HepG2 (cell line): ENCODE measurements around the gene FAT1. TPM values are rescaled to one million over a fixed set of nuclear protein-coding genes. Genes with fewer than 3 reads are reported as not detected.

Experiments used
- ELF3 ChIP-seq: IDR thresholded peaks from 2 replicates; pipeline ENCODE4 v1.6.1; 2016; ENCODE audit warnings: missing genetic modification reagents, missing compliant biosample characterization
- KAT8 ChIP-seq: IDR thresholded peaks from 2 replicates; pipeline ENCODE4 v1.6.1; 2016; ENCODE audit warnings: missing genetic modification reagents, missing compliant biosample characterization
- NFATC3 ChIP-seq: sonication (generic); formaldehyde crosslinking; IDR thresholded peaks from 2 replicates; pipeline ENCODE4 v1.5.1; 2020; ENCODE audit warnings: mild to moderate bottlenecking, missing genetic modification reagents
- NFE2L2 ChIP-seq: fragments of 150-350 bp; IDR thresholded peaks from 2 replicates; pipeline ENCODE4 v1.6.1; 2014; ENCODE audit warnings: low read length
- SMC3 ChIP-seq: IDR thresholded peaks from 2 replicates; pipeline ENCODE4 v1.6.1; 2011; ENCODE audit warnings: low read length, improper control_type of control experiment
- ZNF720 ChIP-seq: sonication (generic); formaldehyde crosslinking; IDR thresholded peaks from 2 replicates; pipeline ENCODE4 v1.4.0; 2020; ENCODE audit warnings: missing genetic modification reagents
- ZNF878 ChIP-seq: sonication (generic); formaldehyde crosslinking; IDR thresholded peaks from 2 replicates; pipeline ENCODE4 v1.8.1; 2023; ENCODE audit warnings: mild to moderate bottlenecking, missing genetic modification reagents, moderate library complexity
- polyA plus RNA-seq, 8 experiments: library from polyadenylated mRNA; depleted of rRNA in 3 of 8; stranded (reverse) in 7 of 8; unstranded in 1 of 8; fragments of >200 nt; fragmentation: Illumina TruSeq in 4 of 8; extraction: Trizol in 4 of 8; gene quantifications; 2 replicates each; pipeline versions ENCODE4 v1.2.1 to v1.2.3, GENCODE V29; 2011 to 2016; ENCODE audit warnings: low read depth in 4 of 8, missing spikeins in 1 of 8, mixed read lengths in 1 of 8; ENCODE audit not compliant: insufficient read depth in 1 of 8
- total RNA-seq, 5 experiments: library from RNA; depleted of rRNA; stranded (reverse); fragments of >200 nt; fragmentation: Illumina TruSeq; extraction: Trizol; gene quantifications; 2 replicates each; pipeline ENCODE4 v1.2.3, GENCODE V29; 2016; ENCODE audit warnings: low read depth in 1 of 5
- TF ChIP-seq, protein P1 (sequence below): fragments of 450-650 bp; IDR thresholded peaks from 2 replicates; pipeline ENCODE4 v1.6.1; 2017
- TF ChIP-seq, protein P2 (sequence below): sonication (generic); formaldehyde crosslinking; IDR thresholded peaks from 2 replicates; pipeline ENCODE4 v1.4.0; 2020; ENCODE audit warnings: mild to moderate bottlenecking, missing genetic modification reagents, borderline replicate concordance
- TF ChIP-seq, protein P3 (sequence below): sonication (generic); formaldehyde crosslinking; IDR thresholded peaks from 2 replicates; pipeline ENCODE4 v1.5.1; 2020; ENCODE audit warnings: mild to moderate bottlenecking, missing genetic modification reagents, borderline replicate concordance
- TF ChIP-seq, protein P4 (sequence below): sonication (generic); formaldehyde crosslinking; IDR thresholded peaks from 2 replicates; pipeline ENCODE4 v1.5.1; 2020; ENCODE audit warnings: missing genetic modification reagents, mild to moderate bottlenecking, borderline replicate concordance
- TF ChIP-seq, protein P5 (sequence below): sonication (generic); formaldehyde crosslinking; conservative IDR thresholded peaks from 2 replicates; pipeline ENCODE4 v1.5.0; 2020; ENCODE audit warnings: missing genetic modification reagents

The FAT1 gene
- total and polyA plus RNA-seq, 2 of the 13 experiments (the other 11 are each of a cell fraction or from before 2014, with no cell fraction given), result 185 to 216 TPM

DNA sequence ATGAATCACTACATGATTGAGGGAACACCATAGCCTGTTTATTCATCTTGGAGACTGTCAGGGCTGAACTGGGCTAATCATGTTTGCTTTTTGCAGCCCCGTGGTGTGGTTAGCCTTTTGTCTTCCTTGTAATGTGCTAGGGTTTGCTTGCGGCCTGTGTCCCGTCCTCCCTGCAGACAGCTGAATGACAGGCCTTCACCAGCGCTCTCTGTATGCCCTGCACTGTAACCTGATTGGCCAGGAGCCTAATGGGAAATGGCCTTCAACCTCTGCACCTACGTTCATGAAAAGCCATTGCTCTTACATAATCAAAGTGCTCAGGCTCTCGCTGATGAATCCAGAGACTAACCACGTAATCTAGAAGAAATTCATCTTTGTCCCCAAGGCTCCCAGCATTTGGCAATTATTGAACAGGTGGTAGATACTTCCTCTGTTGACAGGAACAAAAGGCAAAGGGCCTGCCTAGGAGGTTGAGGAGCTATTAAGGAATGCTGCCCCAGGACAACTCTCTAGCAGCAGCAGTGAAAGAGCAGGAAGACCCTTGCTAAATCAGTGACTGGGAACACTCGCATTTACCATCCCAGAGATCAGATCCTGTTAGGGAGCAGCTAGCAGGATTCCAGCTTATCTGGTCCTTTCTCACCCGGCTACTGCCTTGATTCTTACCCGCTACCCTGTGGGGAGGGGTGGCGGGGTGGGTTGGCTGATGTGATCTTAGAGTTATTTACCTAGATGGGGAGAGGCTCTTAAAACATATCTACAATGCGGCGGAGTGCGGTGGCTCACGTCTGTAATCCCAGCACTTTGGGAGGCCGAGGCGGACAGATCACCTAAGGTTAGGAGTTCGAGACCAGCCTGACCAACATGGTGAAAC, 42.3 kb upstream of the FAT1 start (continued):
- TF ChIP-seq SMC3, result peak; percentile 6; the same call in 1 of the 2 replicates
- TF ChIP-seq ZNF878 (CRISPR knock-in tag), result peak; percentile 88; the same call in 1 of the 2 replicates
- TF ChIP-seq, protein P1, sequence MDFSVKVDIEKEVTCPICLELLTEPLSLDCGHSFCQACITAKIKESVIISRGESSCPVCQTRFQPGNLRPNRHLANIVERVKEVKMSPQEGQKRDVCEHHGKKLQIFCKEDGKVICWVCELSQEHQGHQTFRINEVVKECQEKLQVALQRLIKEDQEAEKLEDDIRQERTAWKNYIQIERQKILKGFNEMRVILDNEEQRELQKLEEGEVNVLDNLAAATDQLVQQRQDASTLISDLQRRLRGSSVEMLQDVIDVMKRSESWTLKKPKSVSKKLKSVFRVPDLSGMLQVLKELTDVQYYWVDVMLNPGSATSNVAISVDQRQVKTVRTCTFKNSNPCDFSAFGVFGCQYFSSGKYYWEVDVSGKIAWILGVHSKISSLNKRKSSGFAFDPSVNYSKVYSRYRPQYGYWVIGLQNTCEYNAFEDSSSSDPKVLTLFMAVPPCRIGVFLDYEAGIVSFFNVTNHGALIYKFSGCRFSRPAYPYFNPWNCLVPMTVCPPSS, result no peak
- TF ChIP-seq ELF3 (CRISPR knock-in tag), result peak; percentile 89
- TF ChIP-seq, protein P2, sequence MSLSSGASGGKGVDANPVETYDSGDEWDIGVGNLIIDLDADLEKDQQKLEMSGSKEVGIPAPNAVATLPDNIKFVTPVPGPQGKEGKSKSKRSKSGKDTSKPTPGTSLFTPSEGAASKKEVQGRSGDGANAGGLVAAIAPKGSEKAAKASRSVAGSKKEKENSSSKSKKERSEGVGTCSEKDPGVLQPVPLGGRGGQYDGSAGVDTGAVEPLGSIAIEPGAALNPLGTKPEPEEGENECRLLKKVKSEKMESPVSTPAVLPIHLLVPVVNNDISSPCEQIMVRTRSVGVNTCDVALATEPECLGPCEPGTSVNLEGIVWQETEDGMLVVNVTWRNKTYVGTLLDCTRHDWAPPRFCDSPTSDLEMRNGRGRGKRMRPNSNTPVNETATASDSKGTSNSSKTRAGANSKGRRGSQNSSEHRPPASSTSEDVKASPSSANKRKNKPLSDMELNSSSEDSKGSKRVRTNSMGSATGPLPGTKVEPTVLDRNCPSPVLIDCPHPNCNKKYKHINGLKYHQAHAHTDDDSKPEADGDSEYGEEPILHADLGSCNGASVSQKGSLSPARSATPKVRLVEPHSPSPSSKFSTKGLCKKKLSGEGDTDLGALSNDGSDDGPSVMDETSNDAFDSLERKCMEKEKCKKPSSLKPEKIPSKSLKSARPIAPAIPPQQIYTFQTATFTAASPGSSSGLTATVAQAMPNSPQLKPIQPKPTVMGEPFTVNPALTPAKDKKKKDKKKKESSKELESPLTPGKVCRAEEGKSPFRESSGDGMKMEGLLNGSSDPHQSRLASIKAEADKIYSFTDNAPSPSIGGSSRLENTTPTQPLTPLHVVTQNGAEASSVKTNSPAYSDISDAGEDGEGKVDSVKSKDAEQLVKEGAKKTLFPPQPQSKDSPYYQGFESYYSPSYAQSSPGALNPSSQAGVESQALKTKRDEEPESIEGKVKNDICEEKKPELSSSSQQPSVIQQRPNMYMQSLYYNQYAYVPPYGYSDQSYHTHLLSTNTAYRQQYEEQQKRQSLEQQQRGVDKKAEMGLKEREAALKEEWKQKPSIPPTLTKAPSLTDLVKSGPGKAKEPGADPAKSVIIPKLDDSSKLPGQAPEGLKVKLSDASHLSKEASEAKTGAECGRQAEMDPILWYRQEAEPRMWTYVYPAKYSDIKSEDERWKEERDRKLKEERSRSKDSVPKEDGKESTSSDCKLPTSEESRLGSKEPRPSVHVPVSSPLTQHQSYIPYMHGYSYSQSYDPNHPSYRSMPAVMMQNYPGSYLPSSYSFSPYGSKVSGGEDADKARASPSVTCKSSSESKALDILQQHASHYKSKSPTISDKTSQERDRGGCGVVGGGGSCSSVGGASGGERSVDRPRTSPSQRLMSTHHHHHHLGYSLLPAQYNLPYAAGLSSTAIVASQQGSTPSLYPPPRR (CRISPR knock-in tag), result peak; percentile 80
- no peak for TF ChIP-seq ZNF720 (CRISPR knock-in tag)
- no peak for TF ChIP-seq NFATC3 (CRISPR knock-in tag)
- TF ChIP-seq, protein P3, sequence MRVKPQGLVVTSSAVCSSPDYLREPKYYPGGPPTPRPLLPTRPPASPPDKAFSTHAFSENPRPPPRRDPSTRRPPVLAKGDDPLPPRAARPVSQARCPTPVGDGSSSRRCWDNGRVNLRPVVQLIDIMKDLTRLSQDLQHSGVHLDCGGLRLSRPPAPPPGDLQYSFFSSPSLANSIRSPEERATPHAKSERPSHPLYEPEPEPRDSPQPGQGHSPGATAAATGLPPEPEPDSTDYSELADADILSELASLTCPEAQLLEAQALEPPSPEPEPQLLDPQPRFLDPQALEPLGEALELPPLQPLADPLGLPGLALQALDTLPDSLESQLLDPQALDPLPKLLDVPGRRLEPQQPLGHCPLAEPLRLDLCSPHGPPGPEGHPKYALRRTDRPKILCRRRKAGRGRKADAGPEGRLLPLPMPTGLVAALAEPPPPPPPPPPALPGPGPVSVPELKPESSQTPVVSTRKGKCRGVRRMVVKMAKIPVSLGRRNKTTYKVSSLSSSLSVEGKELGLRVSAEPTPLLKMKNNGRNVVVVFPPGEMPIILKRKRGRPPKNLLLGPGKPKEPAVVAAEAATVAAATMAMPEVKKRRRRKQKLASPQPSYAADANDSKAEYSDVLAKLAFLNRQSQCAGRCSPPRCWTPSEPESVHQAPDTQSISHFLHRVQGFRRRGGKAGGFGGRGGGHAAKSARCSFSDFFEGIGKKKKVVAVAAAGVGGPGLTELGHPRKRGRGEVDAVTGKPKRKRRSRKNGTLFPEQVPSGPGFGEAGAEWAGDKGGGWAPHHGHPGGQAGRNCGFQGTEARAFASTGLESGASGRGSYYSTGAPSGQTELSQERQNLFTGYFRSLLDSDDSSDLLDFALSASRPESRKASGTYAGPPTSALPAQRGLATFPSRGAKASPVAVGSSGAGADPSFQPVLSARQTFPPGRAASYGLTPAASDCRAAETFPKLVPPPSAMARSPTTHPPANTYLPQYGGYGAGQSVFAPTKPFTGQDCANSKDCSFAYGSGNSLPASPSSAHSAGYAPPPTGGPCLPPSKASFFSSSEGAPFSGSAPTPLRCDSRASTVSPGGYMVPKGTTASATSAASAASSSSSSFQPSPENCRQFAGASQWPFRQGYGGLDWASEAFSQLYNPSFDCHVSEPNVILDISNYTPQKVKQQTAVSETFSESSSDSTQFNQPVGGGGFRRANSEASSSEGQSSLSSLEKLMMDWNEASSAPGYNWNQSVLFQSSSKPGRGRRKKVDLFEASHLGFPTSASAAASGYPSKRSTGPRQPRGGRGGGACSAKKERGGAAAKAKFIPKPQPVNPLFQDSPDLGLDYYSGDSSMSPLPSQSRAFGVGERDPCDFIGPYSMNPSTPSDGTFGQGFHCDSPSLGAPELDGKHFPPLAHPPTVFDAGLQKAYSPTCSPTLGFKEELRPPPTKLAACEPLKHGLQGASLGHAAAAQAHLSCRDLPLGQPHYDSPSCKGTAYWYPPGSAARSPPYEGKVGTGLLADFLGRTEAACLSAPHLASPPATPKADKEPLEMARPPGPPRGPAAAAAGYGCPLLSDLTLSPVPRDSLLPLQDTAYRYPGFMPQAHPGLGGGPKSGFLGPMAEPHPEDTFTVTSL (CRISPR knock-in tag), result peak; percentile 77; the same call in 1 of the 2 replicates
- TF ChIP-seq KAT8 (CRISPR knock-in tag), result peak; percentile 83
- TF ChIP-seq, protein P4, sequence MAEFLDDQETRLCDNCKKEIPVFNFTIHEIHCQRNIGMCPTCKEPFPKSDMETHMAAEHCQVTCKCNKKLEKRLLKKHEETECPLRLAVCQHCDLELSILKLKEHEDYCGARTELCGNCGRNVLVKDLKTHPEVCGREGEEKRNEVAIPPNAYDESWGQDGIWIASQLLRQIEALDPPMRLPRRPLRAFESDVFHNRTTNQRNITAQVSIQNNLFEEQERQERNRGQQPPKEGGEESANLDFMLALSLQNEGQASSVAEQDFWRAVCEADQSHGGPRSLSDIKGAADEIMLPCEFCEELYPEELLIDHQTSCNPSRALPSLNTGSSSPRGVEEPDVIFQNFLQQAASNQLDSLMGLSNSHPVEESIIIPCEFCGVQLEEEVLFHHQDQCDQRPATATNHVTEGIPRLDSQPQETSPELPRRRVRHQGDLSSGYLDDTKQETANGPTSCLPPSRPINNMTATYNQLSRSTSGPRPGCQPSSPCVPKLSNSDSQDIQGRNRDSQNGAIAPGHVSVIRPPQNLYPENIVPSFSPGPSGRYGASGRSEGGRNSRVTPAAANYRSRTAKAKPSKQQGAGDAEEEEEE (CRISPR knock-in tag), result no peak
- 0 out of 2 replicates have a peak, but pooled peaks have one; percentile 5 for TF ChIP-seq NFE2L2
- TF ChIP-seq, protein P5, sequence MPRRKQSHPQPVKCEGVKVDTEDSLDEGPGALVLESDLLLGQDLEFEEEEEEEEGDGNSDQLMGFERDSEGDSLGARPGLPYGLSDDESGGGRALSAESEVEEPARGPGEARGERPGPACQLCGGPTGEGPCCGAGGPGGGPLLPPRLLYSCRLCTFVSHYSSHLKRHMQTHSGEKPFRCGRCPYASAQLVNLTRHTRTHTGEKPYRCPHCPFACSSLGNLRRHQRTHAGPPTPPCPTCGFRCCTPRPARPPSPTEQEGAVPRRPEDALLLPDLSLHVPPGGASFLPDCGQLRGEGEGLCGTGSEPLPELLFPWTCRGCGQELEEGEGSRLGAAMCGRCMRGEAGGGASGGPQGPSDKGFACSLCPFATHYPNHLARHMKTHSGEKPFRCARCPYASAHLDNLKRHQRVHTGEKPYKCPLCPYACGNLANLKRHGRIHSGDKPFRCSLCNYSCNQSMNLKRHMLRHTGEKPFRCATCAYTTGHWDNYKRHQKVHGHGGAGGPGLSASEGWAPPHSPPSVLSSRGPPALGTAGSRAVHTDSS (CRISPR knock-in tag), result no peak
